Ascending aorta (tissue), 2 donors: ENCODE data around the gene TCOF1. TPM values are rescaled to one million over a fixed set of nuclear protein-coding genes. Genes with fewer than 3 reads are reported as not detected.

Experiments used
- DNase-seq, 2 donors: peaks; one replicate each; pipeline ENCODE4 v3.0.0-alpha.2; 2019; ENCODE audit warnings: low spot score in 2 of 2
- H3K27ac ChIP-seq, 2 donors: fragments of 200-600 bp; sonication (generic); one replicate each; pipeline ENCODE4 v1.5.1; 2016 to 2017; ENCODE audit warnings: mild to moderate bottlenecking in 1 of 2
- H3K27me3 ChIP-seq: fragments of 200-600 bp; sonication (generic); one replicate; pipeline ENCODE4 v1.5.1; 2017
- H3K36me3 ChIP-seq, 2 donors: fragments of 200-600 bp; sonication (generic); one replicate each; pipeline ENCODE4 v1.5.1; 2016
- H3K4me1 ChIP-seq, 2 donors: fragments of 200-600 bp; sonication (generic); one replicate each; pipeline ENCODE4 v1.5.1; 2016 to 2017; ENCODE audit warnings: mild to moderate bottlenecking in 1 of 2
- H3K4me3 ChIP-seq, 2 donors: fragments of 200-600 bp; sonication (generic); one replicate each; pipeline ENCODE4 v1.5.1; 2016 to 2017; ENCODE audit warnings: mild to moderate bottlenecking in 1 of 2
- H3K9me3 ChIP-seq, 2 donors: fragments of 200-600 bp; sonication (generic); one replicate each; pipeline ENCODE4 v1.5.1; 2016
- CTCF ChIP-seq, 3 experiments: fragments of 200-600 bp in 2 of 3; fragments of 450-650 bp in 1 of 3; sonication (generic) in 2 of 3; IDR thresholded peaks; one replicate each; pipeline ENCODE4 v1.5.1; 2016 to 2019; ENCODE audit warnings: antibody characterized with exemption in 3 of 3, mild to moderate bottlenecking in 1 of 3, moderate library complexity in 1 of 3
- intact Hi-C: fragments of 100-400 bp; cut with DNase I; formaldehyde crosslinking; loops from one replicate; pipeline ENCODE4 v1.15.1; 2023
- total RNA-seq: library from RNA; depleted of rRNA; stranded (reverse); fragments of >200 nt; gene quantifications from one replicate; pipeline ENCODE4 v1.1.0, GENCODE V29; 2016

Gene TCOF1
- total RNA-seq, 1 donor from 2014 or later: 31.4 TPM

DNA sequence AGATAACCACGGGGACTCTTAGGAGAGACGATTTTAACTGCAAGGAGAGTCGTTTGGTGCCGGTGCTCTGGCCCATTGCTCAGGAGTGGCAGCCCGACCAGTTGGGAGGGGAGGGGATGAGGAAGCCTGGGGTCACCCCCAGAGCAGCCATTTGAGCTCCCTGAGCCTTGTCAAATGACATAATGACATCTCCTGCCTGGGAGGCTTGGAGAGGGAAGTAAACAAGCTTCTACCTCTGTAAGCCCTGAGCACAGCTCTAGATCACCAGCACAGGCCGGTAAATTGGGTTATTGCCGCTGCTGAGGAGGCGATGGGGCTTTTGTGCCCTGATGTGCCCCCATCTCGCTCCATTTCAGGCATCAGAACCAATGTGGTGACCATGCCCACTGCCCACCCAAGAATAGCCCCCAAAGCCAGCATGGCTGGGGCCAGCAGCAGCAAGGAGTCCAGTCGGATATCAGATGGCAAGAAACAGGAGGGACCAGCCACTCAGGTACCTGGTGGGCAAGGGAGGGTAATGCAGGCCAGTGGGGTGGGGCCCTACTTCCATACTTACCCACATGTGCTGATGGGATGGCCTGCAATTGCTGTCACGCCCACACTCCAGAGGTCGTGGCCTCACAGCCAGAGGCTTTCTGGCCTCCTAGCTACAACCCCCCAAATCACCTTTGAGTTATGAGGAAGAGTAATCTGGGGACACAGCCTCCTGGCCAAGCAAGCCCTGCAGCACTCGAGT is 32.2 kb downstream of the TCOF1 start:
- H3K36me3 ChIP-seq: peaks cover 80 to 99% of the 10 kb centered on the region in 2 donors
- no peak for TF ChIP-seq CTCF (IDR thresholded peaks at IDR 0.05)
- intact Hi-C loops: no loop called here

DNA sequence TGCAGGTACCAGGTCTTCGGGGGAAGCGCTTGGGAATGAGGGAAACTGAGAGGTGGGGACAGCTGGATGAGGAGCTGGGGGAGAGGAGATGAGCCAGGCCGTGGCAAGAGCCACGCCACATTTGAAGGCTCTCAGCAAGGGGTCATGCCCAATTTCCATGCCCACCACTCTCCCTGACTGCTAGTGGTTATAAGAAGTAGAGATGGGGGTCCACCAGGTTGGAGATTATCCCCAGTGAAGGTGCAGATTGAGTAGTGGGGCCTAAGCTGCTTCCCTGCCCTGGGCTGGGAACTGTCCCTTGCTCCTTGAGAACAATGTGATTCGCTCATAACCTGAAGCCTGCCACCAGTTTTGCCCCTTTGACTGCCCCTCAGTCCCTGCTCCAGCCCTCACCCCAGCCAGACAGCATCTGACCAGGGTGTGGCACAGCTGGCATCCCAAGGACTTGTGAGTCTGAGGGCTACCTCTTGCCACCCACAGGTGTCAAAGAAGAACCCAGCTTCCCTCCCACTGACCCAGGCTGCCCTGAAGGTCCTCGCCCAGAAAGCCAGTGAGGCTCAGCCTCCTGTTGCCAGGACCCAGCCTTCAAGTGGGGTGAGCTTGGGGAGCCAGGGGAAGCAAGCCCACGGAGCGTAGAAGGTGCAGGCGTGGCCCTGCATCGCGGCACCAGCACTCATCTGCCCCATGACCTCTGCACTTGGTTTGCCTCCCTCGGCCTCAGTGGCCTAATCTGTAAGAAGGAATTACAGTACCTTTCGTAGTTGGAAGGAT is 33.8 kb downstream of the TCOF1 start:
- TF ChIP-seq CTCF (IDR thresholded peaks at IDR 0.05): no peak
- Histone ChIP-seq H3K4me3 (no peak overlapping the region), H3K36me3 (peaks cover 72 to 97% of the 10 kb centered on the region in 2 donors), H3K27me3 (no peaks in the 10 kb centered on the region), H3K27ac (no peak overlapping the region), H3K4me1 (no peaks in the 10 kb centered on the region), H3K9me3 (no peaks in the 10 kb centered on the region)
- intact Hi-C loops: no loop called here
- DNase-seq: no peak

More for the DNA sequence above, 32.2 kb downstream of the TCOF1 start:
- Histone ChIP-seq H3K4me1 (no peaks in the 10 kb centered on the region), H3K4me3 (no peak overlapping the region), H3K27ac (no peak overlapping the region), H3K9me3 (no peaks in the 10 kb centered on the region), H3K27me3 (no peaks in the 10 kb centered on the region)
- no peak for DNase-seq

DNA sequence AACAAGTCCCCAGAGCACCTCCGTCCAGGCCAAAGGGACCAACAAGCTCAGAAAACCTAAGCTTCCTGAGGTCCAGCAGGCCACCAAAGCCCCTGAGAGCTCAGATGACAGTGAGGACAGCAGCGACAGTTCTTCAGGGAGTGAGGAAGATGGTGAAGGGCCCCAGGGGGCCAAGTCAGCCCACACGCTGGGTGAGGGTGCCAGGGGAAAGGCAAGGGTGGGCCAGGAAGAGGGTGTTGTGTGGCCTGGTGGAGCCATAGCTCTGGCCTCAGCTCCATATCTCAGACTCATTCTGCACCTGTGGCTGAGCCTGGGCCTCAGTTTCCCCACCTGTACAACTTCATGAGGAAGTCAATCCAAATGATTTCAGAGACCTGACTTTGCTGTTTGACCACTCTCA is 34.5 kb downstream of the TCOF1 start:
- H3K9me3 ChIP-seq: no peaks in the 10 kb centered on the region
- intact Hi-C loops: no loop called here
- no peaks in the 10 kb centered on the region for H3K4me1 ChIP-seq
- H3K27me3 ChIP-seq: no peaks in the 10 kb centered on the region
- no peak for TF ChIP-seq CTCF (IDR thresholded peaks at IDR 0.05)
- no peak overlapping the region for H3K4me3 ChIP-seq
- H3K36me3 ChIP-seq: peaks cover 70 to 96% of the 10 kb centered on the region in 2 donors
- DNase-seq: no peak
- H3K27ac ChIP-seq: no peak overlapping the region

DNA sequence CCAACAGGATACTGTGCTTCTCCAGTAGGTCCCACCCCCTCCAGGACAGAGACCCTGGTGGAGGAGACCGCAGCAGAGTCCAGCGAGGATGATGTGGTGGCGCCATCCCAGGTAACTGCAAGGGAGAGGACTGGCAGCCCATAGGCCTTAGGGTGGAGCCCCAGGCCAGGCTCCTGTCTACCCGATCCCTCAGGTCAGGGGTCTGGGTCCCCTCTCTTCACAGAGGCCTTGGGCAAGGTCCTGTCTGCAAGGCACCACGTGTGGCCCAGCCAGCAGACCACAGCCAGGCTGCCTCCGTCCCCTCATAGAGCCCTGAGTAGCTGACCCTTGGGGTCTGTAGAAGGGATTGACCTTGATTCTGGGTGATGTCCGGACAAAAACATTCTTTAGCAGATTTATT is 35.2 kb downstream of the TCOF1 start:
- no peak overlapping the region for H3K27ac ChIP-seq
- no peaks in the 10 kb centered on the region for H3K27me3 ChIP-seq
- intact Hi-C loops: no loop called here
- no peak for TF ChIP-seq CTCF (IDR thresholded peaks at IDR 0.05)
- no peaks in the 10 kb centered on the region for H3K4me1 ChIP-seq
- H3K36me3 ChIP-seq: peaks cover 70 to 95% of the 10 kb centered on the region in 2 donors
- no peak for DNase-seq
- no peak overlapping the region for H3K4me3 ChIP-seq
- H3K9me3 ChIP-seq: no peaks in the 10 kb centered on the region

- no peak overlapping the region for H3K4me3 ChIP-seq
- H3K36me3 ChIP-seq: peaks cover 66 to 90% of the 10 kb centered on the region in 2 donors
- H3K27me3 ChIP-seq: no peaks in the 10 kb centered on the region
- no peak for DNase-seq
- no peaks in the 10 kb centered on the region for H3K9me3 ChIP-seq
- intact Hi-C loops: no loop called here
- no peaks in the 10 kb centered on the region for H3K4me1 ChIP-seq
- no peak overlapping the region for H3K27ac ChIP-seq
- no peak for TF ChIP-seq CTCF (IDR thresholded peaks at IDR 0.05)
Measured at GRCh38 chr5:150393096-150393645, 35.7 kb downstream of the TCOF1 start.
